Measurements from ENCODE around the gene GNAI1. TPM values are rescaled to one million over a fixed set of nuclear protein-coding genes. Genes with fewer than 3 reads are reported as not detected.
A peak's percentile ranks its signal among the peaks of the same experiment; 100 is the strongest.

Gene GNAI1
- total and polyA plus RNA-seq, 11 donors: 4.6 to 26.1 (median 14.1) TPM

- peaks cover 0 to 27% (median 11%) of the 10 kb centered on the region in 12 donors for H3K4me1 ChIP-seq
These were observed 876 bp downstream of the GNAI1 start for GRCh38 chr7:80135309-80136104.

GRCh38 chr7:80136261-80137055 lies 1.8 kb downstream of the GNAI1 start:
- intact Hi-C loops (cut with DNase I): loop anchor here in 8 of 10 donors (5.0 to 10.0 kb wide), 8 partner anchors 61 to 258 kb away; no protein-coding TSS in a partner anchor
- 50 to 73% (median 59%) methylated on average over 4 of the region's 4 CpGs for WGBS, 4 donors
- H3K9me3 ChIP-seq: no peaks in the 10 kb centered on the region
- peak overlapping the region; percentile 62 to 99 (median 97) for H3K4me3 ChIP-seq
- no peaks in the 10 kb centered on the region for H3K36me3 ChIP-seq
- DNase-seq: no peak
- TF ChIP-seq CTCF (IDR thresholded peaks at IDR 0.05): no peak
- TF ChIP-seq POLR2A (IDR thresholded peaks at IDR 0.05): no peak
- H3K27ac ChIP-seq: peak overlapping the region in 8 of 12 donors; percentile 38 to 94 (median 85)
- peaks cover 0 to 5% (median 0%) of the 10 kb centered on the region in 9 donors for H3K27me3 ChIP-seq
- no peak for ATAC-seq
- H3K4me1 ChIP-seq: peaks cover 0 to 27% (median 11%) of the 10 kb centered on the region in 12 donors

More at GRCh38 chr7:80135309-80136104, 876 bp downstream of the GNAI1 start:
- Histone ChIP-seq H3K4me3 (peak overlapping the region; percentile 62 to 99 (median 97)), H3K9me3 (no peaks in the 10 kb centered on the region), H3K27ac (peak overlapping the region; percentile 63 to 94 (median 86)), H3K27me3 (peaks cover 0 to 5% (median 0%) of the 10 kb centered on the region in 9 donors), H3K36me3 (no peaks in the 10 kb centered on the region)
- peak in 3 of 4 donors; percentile 33 to 69 (median 65) for ATAC-seq
- TF ChIP-seq CTCF (IDR thresholded peaks at IDR 0.05) (no peak), POLR2A (IDR thresholded peaks at IDR 0.05) (no peak)
- WGBS, 4 donors: 0% methylated on average over 33 to 58 of the region's 58 CpGs
- intact Hi-C loops (cut with DNase I): loop anchor here (2.0 to 10.0 kb wide), 12 partner anchors 62 to 259 kb away; no protein-coding TSS in a partner anchor
- peak in 2 of 5 donors; percentile 48 to 69 for DNase-seq

- WGBS, 4 donors: 84 to 92% (median 85%) methylated on average over 12 of the region's 12 CpGs
- Histone ChIP-seq H3K27ac (peak overlapping the region in 2 of 12 donors; percentile 9 to 38), H3K4me3 (peak overlapping the region in 4 of 12 donors; percentile 20 to 99 (median 86)), H3K4me1 (peaks cover 0 to 27% (median 11%) of the 10 kb centered on the region in 12 donors), H3K27me3 (peaks cover 0 to 5% (median 0%) of the 10 kb centered on the region in 9 donors), H3K9me3 (no peaks in the 10 kb centered on the region), H3K36me3 (no peaks in the 10 kb centered on the region)
- DNase-seq (no peak), ATAC-seq (no peak)
- TF ChIP-seq CTCF (IDR thresholded peaks at IDR 0.05) (no peak), POLR2A (IDR thresholded peaks at IDR 0.05) (no peak)
- intact Hi-C loops (cut with DNase I): loop anchor here in 8 of 10 donors (5.0 to 10.0 kb wide), 8 partner anchors 60 to 257 kb away; no protein-coding TSS in a partner anchor
These were observed 2.8 kb downstream of the GNAI1 start for GRCh38 chr7:80137410-80137809.
